ENCODE results near the gene AGO3. TPM values are rescaled to one million over a fixed set of nuclear protein-coding genes. Genes with fewer than 3 reads are reported as not detected.

AGO3 gene
- total RNA-seq, 2 experiments from 2014 or later = 22.5 to 42.0 TPM

DNA sequence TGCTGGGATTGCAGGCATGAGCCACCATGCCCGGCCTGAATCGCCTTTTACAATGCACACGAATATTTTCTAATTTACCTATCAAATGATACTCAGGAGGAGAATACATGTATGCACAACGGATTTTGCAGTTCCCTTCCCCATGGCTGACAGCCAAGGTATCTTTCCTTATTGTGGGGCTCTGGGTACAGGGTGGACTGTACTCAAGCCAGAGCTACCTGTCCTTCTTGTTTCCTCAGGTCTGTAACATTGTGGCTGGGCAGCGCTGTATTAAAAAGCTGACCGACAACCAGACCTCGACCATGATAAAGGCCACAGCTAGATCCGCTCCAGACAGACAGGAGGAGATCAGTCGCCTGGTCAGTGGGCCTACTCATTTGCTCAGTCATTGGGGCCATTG lies 29.7 kb upstream of the AGO3 start:
- no peaks in the 10 kb centered on the region for H4K20me1 ChIP-seq (ENCODE audit: insufficient read depth, low read length)
- H3K9me3 ChIP-seq (ENCODE audit: low read length) = no peaks in the 10 kb centered on the region
- ChIA-PET POLR2A (interaction anchor here (0.6 kb wide), 1 partner anchor 9 kb away, joined by 3 read pairs; no protein-coding TSS in a partner anchor), CTCF (ENCODE audit: unreplicated experiment) (no interaction called here)
- H3K4me2 ChIP-seq (ENCODE audit: low read length) = no peak overlapping the region
- H3K36me3 ChIP-seq (ENCODE audit: insufficient read depth, low read length) = peaks cover 54% of the 10 kb centered on the region; the same call in 1 of the 2 replicates
- H3K27ac ChIP-seq (ENCODE audit: low read depth, low read length, poor library complexity, severe bottlenecking) = no peak overlapping the region
- no peaks in the 10 kb centered on the region for H3K9me2 ChIP-seq (ENCODE audit: insufficient read depth, low read length)
- H3K79me2 ChIP-seq (ENCODE audit: insufficient read depth, low read depth, low read length) = no peaks in the 10 kb centered on the region
- no peak for DNase-seq (ENCODE audit: low spot score)
- intact Hi-C loops (cut with micrococcal nuclease; ENCODE audit: unreplicated experiment) = no loop called here
- no peaks in the 10 kb centered on the region for H3K4me1 ChIP-seq (ENCODE audit: insufficient read depth, low read length, poor library complexity, severe bottlenecking)
- no TSS peak for BruUV-seq (replicated peaks)
- H3K4me3 ChIP-seq (ENCODE audit: low read depth, low read length, poor library complexity, severe bottlenecking) = no peak overlapping the region
- H2AFZ ChIP-seq (ENCODE audit: low read length) = no peak overlapping the region
- TF ChIP-seq, protein P1, sequence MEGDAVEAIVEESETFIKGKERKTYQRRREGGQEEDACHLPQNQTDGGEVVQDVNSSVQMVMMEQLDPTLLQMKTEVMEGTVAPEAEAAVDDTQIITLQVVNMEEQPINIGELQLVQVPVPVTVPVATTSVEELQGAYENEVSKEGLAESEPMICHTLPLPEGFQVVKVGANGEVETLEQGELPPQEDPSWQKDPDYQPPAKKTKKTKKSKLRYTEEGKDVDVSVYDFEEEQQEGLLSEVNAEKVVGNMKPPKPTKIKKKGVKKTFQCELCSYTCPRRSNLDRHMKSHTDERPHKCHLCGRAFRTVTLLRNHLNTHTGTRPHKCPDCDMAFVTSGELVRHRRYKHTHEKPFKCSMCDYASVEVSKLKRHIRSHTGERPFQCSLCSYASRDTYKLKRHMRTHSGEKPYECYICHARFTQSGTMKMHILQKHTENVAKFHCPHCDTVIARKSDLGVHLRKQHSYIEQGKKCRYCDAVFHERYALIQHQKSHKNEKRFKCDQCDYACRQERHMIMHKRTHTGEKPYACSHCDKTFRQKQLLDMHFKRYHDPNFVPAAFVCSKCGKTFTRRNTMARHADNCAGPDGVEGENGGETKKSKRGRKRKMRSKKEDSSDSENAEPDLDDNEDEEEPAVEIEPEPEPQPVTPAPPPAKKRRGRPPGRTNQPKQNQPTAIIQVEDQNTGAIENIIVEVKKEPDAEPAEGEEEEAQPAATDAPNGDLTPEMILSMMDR (conservative IDR thresholded peaks at IDR 0.05; ENCODE audit: low read length) = no peak
- TF ChIP-seq EZH2phosphoT487 (IDR thresholded peaks at IDR 0.05; ENCODE audit: borderline replicate concordance, low read depth, low read length) = no peak

DNA sequence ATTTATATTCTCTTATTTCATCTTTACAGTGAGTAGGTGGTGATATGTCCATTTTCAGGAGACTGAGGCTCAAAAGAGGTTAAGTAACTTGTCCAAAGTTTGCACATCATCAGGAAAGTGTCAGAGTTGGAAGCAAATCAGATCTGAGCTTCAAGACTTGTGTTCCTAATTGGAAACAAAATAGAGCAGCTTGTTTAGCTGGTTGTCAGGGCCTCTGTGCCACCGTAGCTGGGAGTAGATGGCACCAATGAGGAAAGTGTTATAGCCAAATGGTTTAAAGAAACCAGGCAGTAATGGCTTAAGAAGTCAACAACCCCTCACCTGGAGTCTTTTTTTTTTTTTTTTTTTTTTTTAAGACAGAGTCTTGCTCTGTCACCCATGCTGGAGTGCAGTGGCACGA lies 28.2 kb upstream of the AGO3 start:
- ChIA-PET POLR2A (interaction anchor here (0.7 kb wide), 1 partner anchor 87 kb away, joined by 7 read pairs; no protein-coding TSS in a partner anchor), CTCF (ENCODE audit: unreplicated experiment) (no interaction called here)
- no peak for TF ChIP-seq EZH2phosphoT487 (IDR thresholded peaks at IDR 0.05; ENCODE audit: borderline replicate concordance, low read depth, low read length)
- TF ChIP-seq, protein P1 (conservative IDR thresholded peaks at IDR 0.05; ENCODE audit: low read length) = no peak
- no peak for DNase-seq (ENCODE audit: low spot score)
- Histone ChIP-seq H3K9me3 (ENCODE audit: low read length) (no peaks in the 10 kb centered on the region), H3K4me1 (ENCODE audit: insufficient read depth, low read length, poor library complexity, severe bottlenecking) (no peaks in the 10 kb centered on the region), H3K79me2 (ENCODE audit: insufficient read depth, low read depth, low read length) (no peaks in the 10 kb centered on the region), H3K27ac (ENCODE audit: low read depth, low read length, poor library complexity, severe bottlenecking) (no peak overlapping the region), H3K9me2 (ENCODE audit: insufficient read depth, low read length) (no peaks in the 10 kb centered on the region), H4K20me1 (ENCODE audit: insufficient read depth, low read length) (no peaks in the 10 kb centered on the region), H2AFZ (ENCODE audit: low read length) (no peak overlapping the region), H3K4me3 (ENCODE audit: low read depth, low read length, poor library complexity, severe bottlenecking) (no peak overlapping the region), H3K4me2 (ENCODE audit: low read length) (no peak overlapping the region), H3K36me3 (ENCODE audit: insufficient read depth, low read length) (peaks cover 58% of the 10 kb centered on the region)
- BruUV-seq (replicated peaks) = no TSS peak
- intact Hi-C loops (cut with micrococcal nuclease; ENCODE audit: unreplicated experiment) = no loop called here

DNA sequence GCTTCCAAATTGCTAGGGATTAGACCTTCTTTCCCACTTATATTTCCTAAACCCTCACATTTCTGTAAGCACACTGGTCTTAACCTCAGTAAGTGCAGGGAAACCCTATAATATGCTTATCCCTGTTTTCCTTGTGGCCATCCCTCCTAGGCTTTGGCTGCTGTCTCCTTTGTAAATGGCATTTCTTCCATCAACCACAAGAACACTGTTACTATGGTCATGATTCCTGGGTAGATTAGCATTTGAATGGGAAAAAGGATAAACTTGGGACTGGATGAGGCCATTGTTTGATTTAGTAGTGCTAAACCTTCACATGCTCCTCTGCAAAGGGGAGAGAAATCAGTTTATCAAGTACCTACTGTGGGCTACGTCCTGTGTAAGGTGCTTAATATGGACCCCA lies 16.2 kb upstream of the AGO3 start:
- Histone ChIP-seq H3K36me3 (ENCODE audit: insufficient read depth, low read length) (peaks cover 83% of the 10 kb centered on the region), H3K4me3 (ENCODE audit: low read depth, low read length, poor library complexity, severe bottlenecking) (no peak overlapping the region), H3K9me2 (ENCODE audit: insufficient read depth, low read length) (no peaks in the 10 kb centered on the region), H2AFZ (ENCODE audit: low read length) (no peak overlapping the region), H3K4me2 (ENCODE audit: low read length) (no peak overlapping the region), H3K27ac (ENCODE audit: low read depth, low read length, poor library complexity, severe bottlenecking) (no peak overlapping the region), H3K9me3 (ENCODE audit: low read length) (no peaks in the 10 kb centered on the region), H4K20me1 (ENCODE audit: insufficient read depth, low read length) (no peaks in the 10 kb centered on the region), H3K4me1 (ENCODE audit: insufficient read depth, low read length, poor library complexity, severe bottlenecking) (no peaks in the 10 kb centered on the region), H3K79me2 (ENCODE audit: insufficient read depth, low read depth, low read length) (no peaks in the 10 kb centered on the region)
- BruUV-seq (replicated peaks) = no TSS peak
- ChIA-PET POLR2A (no interaction called here), CTCF (ENCODE audit: unreplicated experiment) (no interaction called here)
- intact Hi-C loops (cut with micrococcal nuclease; ENCODE audit: unreplicated experiment) = no loop called here
- no peak for TF ChIP-seq EZH2phosphoT487 (IDR thresholded peaks at IDR 0.05; ENCODE audit: borderline replicate concordance, low read depth, low read length)
- TF ChIP-seq, protein P1 (conservative IDR thresholded peaks at IDR 0.05; ENCODE audit: low read length) = no peak
- no peak for DNase-seq (ENCODE audit: low spot score)
